ENCODE results near the gene CASP10. TPM values are rescaled to one million over a fixed set of nuclear protein-coding genes. Genes with fewer than 3 reads are reported as not detected.

Gene CASP10
- total RNA-seq, 1 experiment from 2014 or later = 2.8 TPM

DNA sequence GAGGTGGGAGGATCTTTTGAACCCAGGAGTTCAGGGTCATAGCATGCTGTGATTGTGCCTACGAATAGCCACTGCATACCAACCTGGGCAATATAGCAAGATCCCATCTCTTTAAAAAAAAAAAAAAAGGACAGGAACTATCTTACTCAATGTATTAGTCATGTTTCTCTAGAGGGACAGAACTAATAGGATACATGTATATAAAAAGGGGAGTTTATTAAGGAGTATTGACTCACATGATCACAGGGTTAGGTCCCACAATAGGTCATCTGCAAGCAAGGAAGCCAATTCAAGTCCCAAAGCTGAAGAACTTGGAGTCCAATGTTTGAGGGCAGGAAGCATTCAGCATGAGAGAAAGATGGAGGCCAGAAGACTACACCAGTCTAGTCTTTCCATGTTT is 18.8 kb upstream of the CASP10 start (continued):
- TF ChIP-seq FOXP4 (CRISPR knock-in tag; IDR thresholded peaks at IDR 0.05) (no peak), MXD4 (CRISPR knock-in tag; IDR thresholded peaks at IDR 0.05; ENCODE audit: borderline replicate concordance) (no peak)
- TF ChIP-seq, protein P1, sequence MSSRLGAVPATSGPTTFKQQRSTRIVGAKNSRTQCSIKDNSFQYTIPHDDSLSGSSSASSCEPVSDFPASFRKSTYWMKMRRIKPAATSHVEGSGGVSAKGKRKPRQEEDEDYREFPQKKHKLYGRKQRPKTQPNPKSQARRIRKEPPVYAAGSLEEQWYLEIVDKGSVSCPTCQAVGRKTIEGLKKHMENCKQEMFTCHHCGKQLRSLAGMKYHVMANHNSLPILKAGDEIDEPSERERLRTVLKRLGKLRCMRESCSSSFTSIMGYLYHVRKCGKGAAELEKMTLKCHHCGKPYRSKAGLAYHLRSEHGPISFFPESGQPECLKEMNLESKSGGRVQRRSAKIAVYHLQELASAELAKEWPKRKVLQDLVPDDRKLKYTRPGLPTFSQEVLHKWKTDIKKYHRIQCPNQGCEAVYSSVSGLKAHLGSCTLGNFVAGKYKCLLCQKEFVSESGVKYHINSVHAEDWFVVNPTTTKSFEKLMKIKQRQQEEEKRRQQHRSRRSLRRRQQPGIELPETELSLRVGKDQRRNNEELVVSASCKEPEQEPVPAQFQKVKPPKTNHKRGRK (CRISPR knock-in tag; IDR thresholded peaks at IDR 0.05; ENCODE audit: borderline replicate concordance) = no peak

DNA sequence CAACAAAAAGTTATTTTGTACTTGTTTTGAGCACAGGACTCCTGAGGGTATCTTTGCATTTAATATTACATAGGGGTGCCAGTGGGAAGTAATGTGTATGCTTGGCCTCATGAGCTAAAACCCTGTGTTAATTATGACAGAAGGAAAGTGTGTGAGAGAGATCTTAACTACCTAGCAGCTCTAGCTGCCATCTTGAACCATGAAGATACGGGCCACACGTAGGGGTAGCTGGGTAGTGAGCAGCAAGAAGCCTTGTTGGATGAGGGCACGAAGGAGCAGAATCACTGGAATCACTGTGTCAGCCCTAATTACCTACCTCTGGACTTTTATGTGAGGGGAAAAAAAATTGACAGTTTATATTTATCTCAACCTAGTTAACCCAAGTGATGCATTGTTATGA is 15.4 kb upstream of the CASP10 start:
- ChIA-PET CTCF (interaction anchor here (1.1 kb wide), 1 partner anchor 15 kb away, joined by 6 read pairs; the partner anchor contains the start of gene CASP10), POLR2A (no interaction called here)
- peaks cover 15% of the 10 kb centered on the region for H3K9me3 Mint-ChIP-seq
- H3K4me3 Mint-ChIP-seq = no peak overlapping the region
- no peak for ATAC-seq
- no peaks in the 10 kb centered on the region for H3K4me1 Mint-ChIP-seq
- no peak overlapping the region for H3K27ac Mint-ChIP-seq
- H3K27me3 Mint-ChIP-seq (ENCODE audit: low read depth) = peaks cover 3% of the 10 kb centered on the region; the same call in 1 of the 2 replicates
- peaks cover 30% of the 10 kb centered on the region for H3K36me3 Mint-ChIP-seq
- DNase-seq (ENCODE audit: low spot score) = no peak
- TF ChIP-seq ELF4 (CRISPR knock-in tag; IDR thresholded peaks at IDR 0.05; ENCODE audit: low read depth) (no peak), MXD4 (CRISPR knock-in tag; IDR thresholded peaks at IDR 0.05; ENCODE audit: borderline replicate concordance) (no peak), ZSCAN18 (CRISPR knock-in tag; IDR thresholded peaks at IDR 0.05) (no peak), TEAD4 (CRISPR knock-in tag; IDR thresholded peaks at IDR 0.05) (no peak), ZNF263 (CRISPR knock-in tag; IDR thresholded peaks at IDR 0.05; ENCODE audit: low read depth) (no peak), SMAD4 (CRISPR knock-in tag; IDR thresholded peaks at IDR 0.05) (no peak), NFE2L1 (CRISPR knock-in tag; IDR thresholded peaks at IDR 0.05) (no peak), NR2C2 (CRISPR knock-in tag; IDR thresholded peaks at IDR 0.05) (no peak), JUN (CRISPR knock-in tag; IDR thresholded peaks at IDR 0.05) (no peak), CREM (CRISPR knock-in tag; IDR thresholded peaks at IDR 0.05) (no peak), TCF7 (CRISPR knock-in tag; IDR thresholded peaks at IDR 0.05; ENCODE audit: low read depth) (no peak), HMGXB4 (CRISPR knock-in tag; IDR thresholded peaks at IDR 0.05) (no peak), FOXK1 (CRISPR knock-in tag; IDR thresholded peaks at IDR 0.05) (no peak), ZNF219 (CRISPR knock-in tag; IDR thresholded peaks at IDR 0.05; ENCODE audit: borderline replicate concordance) (no peak), OVOL2 (CRISPR knock-in tag; IDR thresholded peaks at IDR 0.05; ENCODE audit: borderline replicate concordance) (no peak)
- TF ChIP-seq, protein P2, sequence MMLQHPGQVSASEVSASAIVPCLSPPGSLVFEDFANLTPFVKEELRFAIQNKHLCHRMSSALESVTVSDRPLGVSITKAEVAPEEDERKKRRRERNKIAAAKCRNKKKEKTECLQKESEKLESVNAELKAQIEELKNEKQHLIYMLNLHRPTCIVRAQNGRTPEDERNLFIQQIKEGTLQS (CRISPR knock-in tag; conservative IDR thresholded peaks at IDR 0.05) = no peak
- TF ChIP-seq, protein P3, sequence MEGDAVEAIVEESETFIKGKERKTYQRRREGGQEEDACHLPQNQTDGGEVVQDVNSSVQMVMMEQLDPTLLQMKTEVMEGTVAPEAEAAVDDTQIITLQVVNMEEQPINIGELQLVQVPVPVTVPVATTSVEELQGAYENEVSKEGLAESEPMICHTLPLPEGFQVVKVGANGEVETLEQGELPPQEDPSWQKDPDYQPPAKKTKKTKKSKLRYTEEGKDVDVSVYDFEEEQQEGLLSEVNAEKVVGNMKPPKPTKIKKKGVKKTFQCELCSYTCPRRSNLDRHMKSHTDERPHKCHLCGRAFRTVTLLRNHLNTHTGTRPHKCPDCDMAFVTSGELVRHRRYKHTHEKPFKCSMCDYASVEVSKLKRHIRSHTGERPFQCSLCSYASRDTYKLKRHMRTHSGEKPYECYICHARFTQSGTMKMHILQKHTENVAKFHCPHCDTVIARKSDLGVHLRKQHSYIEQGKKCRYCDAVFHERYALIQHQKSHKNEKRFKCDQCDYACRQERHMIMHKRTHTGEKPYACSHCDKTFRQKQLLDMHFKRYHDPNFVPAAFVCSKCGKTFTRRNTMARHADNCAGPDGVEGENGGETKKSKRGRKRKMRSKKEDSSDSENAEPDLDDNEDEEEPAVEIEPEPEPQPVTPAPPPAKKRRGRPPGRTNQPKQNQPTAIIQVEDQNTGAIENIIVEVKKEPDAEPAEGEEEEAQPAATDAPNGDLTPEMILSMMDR (IDR thresholded peaks at IDR 0.05) = no peak
- TF ChIP-seq, protein P4, sequence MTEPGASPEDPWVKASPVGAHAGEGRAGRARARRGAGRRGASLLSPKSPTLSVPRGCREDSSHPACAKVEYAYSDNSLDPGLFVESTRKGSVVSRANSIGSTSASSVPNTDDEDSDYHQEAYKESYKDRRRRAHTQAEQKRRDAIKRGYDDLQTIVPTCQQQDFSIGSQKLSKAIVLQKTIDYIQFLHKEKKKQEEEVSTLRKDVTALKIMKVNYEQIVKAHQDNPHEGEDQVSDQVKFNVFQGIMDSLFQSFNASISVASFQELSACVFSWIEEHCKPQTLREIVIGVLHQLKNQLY (CRISPR knock-in tag; IDR thresholded peaks at IDR 0.05) = no peak
- TF ChIP-seq, protein P5, sequence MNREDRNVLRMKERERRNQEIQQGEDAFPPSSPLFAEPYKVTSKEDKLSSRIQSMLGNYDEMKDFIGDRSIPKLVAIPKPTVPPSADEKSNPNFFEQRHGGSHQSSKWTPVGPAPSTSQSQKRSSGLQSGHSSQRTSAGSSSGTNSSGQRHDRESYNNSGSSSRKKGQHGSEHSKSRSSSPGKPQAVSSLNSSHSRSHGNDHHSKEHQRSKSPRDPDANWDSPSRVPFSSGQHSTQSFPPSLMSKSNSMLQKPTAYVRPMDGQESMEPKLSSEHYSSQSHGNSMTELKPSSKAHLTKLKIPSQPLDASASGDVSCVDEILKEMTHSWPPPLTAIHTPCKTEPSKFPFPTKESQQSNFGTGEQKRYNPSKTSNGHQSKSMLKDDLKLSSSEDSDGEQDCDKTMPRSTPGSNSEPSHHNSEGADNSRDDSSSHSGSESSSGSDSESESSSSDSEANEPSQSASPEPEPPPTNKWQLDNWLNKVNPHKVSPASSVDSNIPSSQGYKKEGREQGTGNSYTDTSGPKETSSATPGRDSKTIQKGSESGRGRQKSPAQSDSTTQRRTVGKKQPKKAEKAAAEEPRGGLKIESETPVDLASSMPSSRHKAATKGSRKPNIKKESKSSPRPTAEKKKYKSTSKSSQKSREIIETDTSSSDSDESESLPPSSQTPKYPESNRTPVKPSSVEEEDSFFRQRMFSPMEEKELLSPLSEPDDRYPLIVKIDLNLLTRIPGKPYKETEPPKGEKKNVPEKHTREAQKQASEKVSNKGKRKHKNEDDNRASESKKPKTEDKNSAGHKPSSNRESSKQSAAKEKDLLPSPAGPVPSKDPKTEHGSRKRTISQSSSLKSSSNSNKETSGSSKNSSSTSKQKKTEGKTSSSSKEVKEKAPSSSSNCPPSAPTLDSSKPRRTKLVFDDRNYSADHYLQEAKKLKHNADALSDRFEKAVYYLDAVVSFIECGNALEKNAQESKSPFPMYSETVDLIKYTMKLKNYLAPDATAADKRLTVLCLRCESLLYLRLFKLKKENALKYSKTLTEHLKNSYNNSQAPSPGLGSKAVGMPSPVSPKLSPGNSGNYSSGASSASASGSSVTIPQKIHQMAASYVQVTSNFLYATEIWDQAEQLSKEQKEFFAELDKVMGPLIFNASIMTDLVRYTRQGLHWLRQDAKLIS (CRISPR knock-in tag; IDR thresholded peaks at IDR 0.05; ENCODE audit: borderline replicate concordance) = no peak

Data from WTC11 (cell line).